Panc1 (cell line): ENCODE measurements around the gene ACIN1. TPM values are rescaled to one million over a fixed set of nuclear protein-coding genes. Genes with fewer than 3 reads are reported as not detected.

ENCODE experiments used
- ATAC-seq: fragments of 200-7000 bp; cut with Tn5 transposase; 2 replicates; pipeline ENCODE4 v1.9.1; 2020; ENCODE audit warnings: mild to moderate bottlenecking, moderate library complexity
- BruUV-seq: library from RNA; stranded (reverse); fragments of 400-500 nt; replicated peaks from 2 replicates; lab custom pipeline; 2021; lab: Mats Ljungman, UMichigan
- CTCF ChIA-PET: fragments of 300-600 bp; sonication (Branson Sonifier 250); formaldehyde crosslinking; loops from one replicate; lab custom pipeline; 2022; ENCODE audit warnings: antibody characterized with exemption; lab: Charles Lee
- POLR2A ChIA-PET: fragments of 300-600 bp; sonication (Branson Sonifier 250); formaldehyde crosslinking; loops from one replicate; lab custom pipeline; 2022; ENCODE audit warnings: antibody characterized with exemption; lab: Charles Lee
- DNase-seq: peaks from one replicate; pipeline ENCODE4 v3.0.0-alpha.2; 2010; ENCODE audit warnings: low read depth, low spot score
- H3K27ac ChIP-seq: 2 replicates; pipeline ENCODE4 v1.5.1; 2011; ENCODE audit warnings: mild to moderate bottlenecking, low read length, inconsistent platforms
- H3K27me3 ChIP-seq: fragments of 200-500 bp; sonication (Bioruptor generic); 2 replicates; pipeline ENCODE4 v1.6.0; 2014; ENCODE audit warnings: low read length, inconsistent platforms; ENCODE audit not compliant: control insufficient read depth, insufficient read depth
- H3K36me3 ChIP-seq: fragments of 200-500 bp; sonication (Bioruptor generic); 2 replicates; pipeline ENCODE4 v1.5.1; 2014; ENCODE audit warnings: inconsistent platforms, mild to moderate bottlenecking, low read length, moderate library complexity; ENCODE audit not compliant: control insufficient read depth, insufficient read depth
- H3K4me1 ChIP-seq: 2 replicates; pipeline ENCODE4 v1.5.1; 2011; ENCODE audit warnings: inconsistent platforms, mild to moderate bottlenecking, low read length, moderate library complexity; ENCODE audit not compliant: control insufficient read depth, insufficient read depth
- H3K4me3 ChIP-seq, 2 experiments: 2 replicates each; pipeline ENCODE4 v1.5.1; 2011 to 2012; ENCODE audit warnings: low read depth in 2 of 2, low read length in 2 of 2, mild to moderate bottlenecking in 2 of 2, inconsistent platforms in 1 of 2, moderate library complexity in 1 of 2
- H3K9me3 ChIP-seq: fragments of 200-500 bp; sonication (Bioruptor generic); 2 replicates; pipeline ENCODE4 v1.5.1; 2014; ENCODE audit warnings: low read depth, mild to moderate bottlenecking, inconsistent platforms, low read length, moderate library complexity; ENCODE audit not compliant: control insufficient read depth, insufficient read depth
- POLR2AphosphoS5 ChIP-seq: IDR thresholded peaks from 2 replicates; pipeline ENCODE4 v1.6.1; 2012; ENCODE audit warnings: mild to moderate bottlenecking, low read depth, low read length, moderate library complexity
- SIN3A ChIP-seq: IDR thresholded peaks from 2 replicates; pipeline ENCODE4 v1.6.1; 2012; ENCODE audit warnings: low read depth, mild to moderate bottlenecking, low read length, moderate library complexity, borderline replicate concordance; ENCODE audit not compliant: insufficient read depth
- TCF7L2 ChIP-seq: IDR thresholded peaks from 2 replicates; pipeline ENCODE4 v1.6.1; 2011; ENCODE audit warnings: mild to moderate bottlenecking, low read depth, low read length, inconsistent platforms
- in situ Hi-C: cut with HindIII; loops from 2 replicates; pipeline ENCODE4 v1.10.0; 2016; ENCODE audit warnings: low sequenced_read_pairs, low pct_unique_long_range_greater_than_20kb
- intact Hi-C: fragments of 100-400 bp; cut with micrococcal nuclease; formaldehyde crosslinking; loops from one replicate; pipeline ENCODE4 v1.10.0; 2022; ENCODE audit not compliant: unreplicated experiment
- total RNA-seq: library from RNA; stranded (reverse); gene quantifications from one replicate; pipeline ENCODE4 v1.2.1, GENCODE V29; 2021; ENCODE audit not compliant: unreplicated experiment
- TF ChIP-seq, protein P1 (sequence below), 2 experiments: IDR thresholded peaks; 2 replicates each; pipeline ENCODE4 v1.6.1; 2011 to 2012; ENCODE audit warnings: low read depth in 2 of 2, control low read depth in 1 of 2, low read length in 1 of 2, mild to moderate bottlenecking in 1 of 2, moderate library complexity in 1 of 2; ENCODE audit not compliant: insufficient read depth in 1 of 2
- TF ChIP-seq, protein P2 (sequence below): fragments of 450-650 bp; IDR thresholded peaks from 2 replicates; pipeline ENCODE4 v1.5.1; 2017; ENCODE audit warnings: mild to moderate bottlenecking

Gene ACIN1
- total RNA-seq, 1 experiment from 2014 or later: 162 TPM

DNA sequence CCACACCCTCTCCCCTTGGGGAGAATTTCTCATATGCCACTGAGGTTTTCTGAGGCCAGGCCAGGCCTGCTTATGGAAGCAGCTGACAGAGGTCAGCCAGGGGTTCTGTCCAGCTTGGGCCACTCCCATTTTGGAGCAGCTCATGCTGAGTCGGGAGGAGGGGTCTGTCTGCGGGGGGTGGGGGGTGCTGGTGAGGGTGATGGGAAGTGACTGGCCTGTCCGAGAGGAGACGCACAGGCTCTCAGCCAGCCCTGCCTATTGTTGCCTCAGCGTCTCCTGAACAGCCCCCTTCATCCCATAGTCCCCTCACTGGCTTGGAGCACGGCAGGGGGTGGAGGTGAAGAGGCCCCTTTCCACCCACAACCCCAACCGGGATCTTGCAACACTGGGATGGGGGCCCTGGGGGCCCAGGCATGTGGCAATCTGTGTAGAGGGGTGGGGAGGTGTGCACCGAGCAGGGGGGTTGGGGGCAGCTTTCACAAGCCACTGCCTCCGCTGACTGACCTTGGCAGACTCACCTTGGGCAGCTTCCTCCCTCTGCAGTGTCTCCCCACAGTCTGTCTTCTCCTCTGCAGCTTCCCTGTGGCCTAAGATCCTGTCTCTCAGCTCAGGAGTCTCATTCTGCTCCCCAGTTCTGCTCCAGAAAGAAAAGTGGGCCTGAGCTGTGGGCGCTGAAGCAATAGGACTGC is 18.6 kb upstream of the ACIN1 start:
- DNase-seq: no peak
- Histone ChIP-seq H3K4me1 (no peaks in the 10 kb centered on the region), H3K27ac (no peak overlapping the region), H3K27me3 (no peaks in the 10 kb centered on the region; the same call in 1 of the 2 replicates), H3K36me3 (no peaks in the 10 kb centered on the region), H3K4me3 (no peak overlapping the region), H3K9me3 (no peaks in the 10 kb centered on the region)
- in situ Hi-C loops (no loop called here), intact Hi-C loops (no loop called here)
- ChIA-PET CTCF (interaction anchor here (0.7 kb wide), 1 partner anchor 47 kb away, joined by 3 read pairs; no protein-coding TSS in a partner anchor), POLR2A (no interaction called here)
- BruUV-seq: no TSS peak
- no peak for ATAC-seq
- no peak for TF ChIP-seq TCF7L2
- no peak for TF ChIP-seq SIN3A
- TF ChIP-seq, protein P1, sequence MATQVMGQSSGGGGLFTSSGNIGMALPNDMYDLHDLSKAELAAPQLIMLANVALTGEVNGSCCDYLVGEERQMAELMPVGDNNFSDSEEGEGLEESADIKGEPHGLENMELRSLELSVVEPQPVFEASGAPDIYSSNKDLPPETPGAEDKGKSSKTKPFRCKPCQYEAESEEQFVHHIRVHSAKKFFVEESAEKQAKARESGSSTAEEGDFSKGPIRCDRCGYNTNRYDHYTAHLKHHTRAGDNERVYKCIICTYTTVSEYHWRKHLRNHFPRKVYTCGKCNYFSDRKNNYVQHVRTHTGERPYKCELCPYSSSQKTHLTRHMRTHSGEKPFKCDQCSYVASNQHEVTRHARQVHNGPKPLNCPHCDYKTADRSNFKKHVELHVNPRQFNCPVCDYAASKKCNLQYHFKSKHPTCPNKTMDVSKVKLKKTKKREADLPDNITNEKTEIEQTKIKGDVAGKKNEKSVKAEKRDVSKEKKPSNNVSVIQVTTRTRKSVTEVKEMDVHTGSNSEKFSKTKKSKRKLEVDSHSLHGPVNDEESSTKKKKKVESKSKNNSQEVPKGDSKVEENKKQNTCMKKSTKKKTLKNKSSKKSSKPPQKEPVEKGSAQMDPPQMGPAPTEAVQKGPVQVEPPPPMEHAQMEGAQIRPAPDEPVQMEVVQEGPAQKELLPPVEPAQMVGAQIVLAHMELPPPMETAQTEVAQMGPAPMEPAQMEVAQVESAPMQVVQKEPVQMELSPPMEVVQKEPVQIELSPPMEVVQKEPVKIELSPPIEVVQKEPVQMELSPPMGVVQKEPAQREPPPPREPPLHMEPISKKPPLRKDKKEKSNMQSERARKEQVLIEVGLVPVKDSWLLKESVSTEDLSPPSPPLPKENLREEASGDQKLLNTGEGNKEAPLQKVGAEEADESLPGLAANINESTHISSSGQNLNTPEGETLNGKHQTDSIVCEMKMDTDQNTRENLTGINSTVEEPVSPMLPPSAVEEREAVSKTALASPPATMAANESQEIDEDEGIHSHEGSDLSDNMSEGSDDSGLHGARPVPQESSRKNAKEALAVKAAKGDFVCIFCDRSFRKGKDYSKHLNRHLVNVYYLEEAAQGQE (IDR thresholded peaks at IDR 0.05; ENCODE audit: insufficient read depth in 1 of 2, low read depth in 2 of 2, low read length in 1 of 2): no peak
- no peak for TF ChIP-seq POLR2AphosphoS5
- TF ChIP-seq, protein P2, sequence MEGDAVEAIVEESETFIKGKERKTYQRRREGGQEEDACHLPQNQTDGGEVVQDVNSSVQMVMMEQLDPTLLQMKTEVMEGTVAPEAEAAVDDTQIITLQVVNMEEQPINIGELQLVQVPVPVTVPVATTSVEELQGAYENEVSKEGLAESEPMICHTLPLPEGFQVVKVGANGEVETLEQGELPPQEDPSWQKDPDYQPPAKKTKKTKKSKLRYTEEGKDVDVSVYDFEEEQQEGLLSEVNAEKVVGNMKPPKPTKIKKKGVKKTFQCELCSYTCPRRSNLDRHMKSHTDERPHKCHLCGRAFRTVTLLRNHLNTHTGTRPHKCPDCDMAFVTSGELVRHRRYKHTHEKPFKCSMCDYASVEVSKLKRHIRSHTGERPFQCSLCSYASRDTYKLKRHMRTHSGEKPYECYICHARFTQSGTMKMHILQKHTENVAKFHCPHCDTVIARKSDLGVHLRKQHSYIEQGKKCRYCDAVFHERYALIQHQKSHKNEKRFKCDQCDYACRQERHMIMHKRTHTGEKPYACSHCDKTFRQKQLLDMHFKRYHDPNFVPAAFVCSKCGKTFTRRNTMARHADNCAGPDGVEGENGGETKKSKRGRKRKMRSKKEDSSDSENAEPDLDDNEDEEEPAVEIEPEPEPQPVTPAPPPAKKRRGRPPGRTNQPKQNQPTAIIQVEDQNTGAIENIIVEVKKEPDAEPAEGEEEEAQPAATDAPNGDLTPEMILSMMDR: no peak

DNA sequence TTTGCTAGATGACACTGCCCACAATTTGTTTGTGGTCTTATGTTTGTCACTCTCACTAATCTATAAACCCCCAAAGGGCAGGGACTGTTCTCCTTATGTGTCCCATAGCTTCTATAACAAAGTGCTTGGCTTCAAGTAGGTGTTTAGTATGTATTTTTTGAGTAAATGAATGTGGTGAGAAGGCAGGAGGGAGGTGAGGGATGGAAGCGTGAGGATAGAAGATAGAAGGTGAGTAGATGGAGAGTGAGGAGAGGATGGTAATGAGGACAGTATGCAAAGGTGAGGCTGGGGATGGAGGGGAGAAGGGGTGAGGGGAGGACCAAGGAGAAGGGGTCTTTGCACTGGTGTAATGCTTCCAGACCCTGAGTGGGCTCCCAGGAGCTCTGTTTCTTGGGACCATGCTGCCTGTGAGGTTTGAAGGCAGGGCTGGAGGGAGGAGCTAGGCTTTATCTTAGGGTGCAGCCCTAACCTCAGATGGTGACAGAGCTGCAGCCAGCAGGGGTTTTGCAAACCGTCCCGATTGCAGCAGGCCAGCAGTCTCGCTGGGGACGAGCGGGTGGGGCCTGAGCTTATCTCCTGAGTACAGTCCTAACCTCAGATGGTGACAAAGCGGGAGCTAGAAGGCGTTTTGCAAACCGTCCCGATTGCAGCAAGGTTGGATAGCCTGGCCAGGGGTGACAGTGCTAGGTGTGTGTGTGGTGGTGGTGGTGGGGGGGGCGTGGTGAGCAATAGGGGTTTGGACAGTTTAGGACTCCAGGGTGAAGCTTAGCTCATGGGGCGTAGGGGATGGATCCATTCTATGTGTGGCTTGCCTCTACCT is 17.6 kb upstream of the ACIN1 start:
- in situ Hi-C loops: no loop called here
- H3K27me3 ChIP-seq: no peaks in the 10 kb centered on the region; the same call in 1 of the 2 replicates
- TF ChIP-seq SIN3A (no peak), POLR2AphosphoS5 (no peak), TCF7L2 (no peak)
- TF ChIP-seq, protein P2: no peak
- TF ChIP-seq, protein P1 (IDR thresholded peaks at IDR 0.05; ENCODE audit: insufficient read depth in 1 of 2, low read depth in 2 of 2, low read length in 1 of 2): no peak
- ATAC-seq: no peak
- H3K36me3 ChIP-seq: no peaks in the 10 kb centered on the region
- H3K4me3 ChIP-seq: no peak overlapping the region
- H3K4me1 ChIP-seq: no peaks in the 10 kb centered on the region
- BruUV-seq: no TSS peak
- ChIA-PET CTCF (interaction anchor here (0.7 kb wide), 3 partner anchors 36 to 118 kb away, joined by 3 to 5 read pairs (median 5); no protein-coding TSS in a partner anchor), POLR2A (interaction anchor here (0.7 kb wide), 1 partner anchor 82 kb away, joined by 14 read pairs; no protein-coding TSS in a partner anchor)
- no peak for DNase-seq
- H3K27ac ChIP-seq: no peak overlapping the region
- no peaks in the 10 kb centered on the region for H3K9me3 ChIP-seq
- intact Hi-C loops: no loop called here
